Measurements from ENCODE around the gene KRTAP4-11. TPM values are rescaled to one million over a fixed set of nuclear protein-coding genes. Genes with fewer than 3 reads are reported as not detected.
"Not testable (repeated sequence)": the region's sequence is repeated elsewhere in the genome, so short reads cannot be mapped to it uniquely, and the experiment has no call there.

The KRTAP4-11 gene
- not detected for polyA plus RNA-seq (2012; ENCODE audit: insufficient read depth, insufficient read length, low read depth)

GRCh38 chr17:41117846-41118386 lies at the start of gene KRTAP4-11:
TSS of gene KRTAP4-11 (minus strand) at chr17:41118373. CDS start at chr17:41118315, 58 bp downstream.
- not testable (repeated sequence) for H3K9me3 ChIP-seq; H3K27me3 ChIP-seq; H3K4me3 ChIP-seq (ENCODE audit: low read depth, low read length); DNase-seq; H3K36me3 ChIP-seq; H3K4me1 ChIP-seq

DNA sequence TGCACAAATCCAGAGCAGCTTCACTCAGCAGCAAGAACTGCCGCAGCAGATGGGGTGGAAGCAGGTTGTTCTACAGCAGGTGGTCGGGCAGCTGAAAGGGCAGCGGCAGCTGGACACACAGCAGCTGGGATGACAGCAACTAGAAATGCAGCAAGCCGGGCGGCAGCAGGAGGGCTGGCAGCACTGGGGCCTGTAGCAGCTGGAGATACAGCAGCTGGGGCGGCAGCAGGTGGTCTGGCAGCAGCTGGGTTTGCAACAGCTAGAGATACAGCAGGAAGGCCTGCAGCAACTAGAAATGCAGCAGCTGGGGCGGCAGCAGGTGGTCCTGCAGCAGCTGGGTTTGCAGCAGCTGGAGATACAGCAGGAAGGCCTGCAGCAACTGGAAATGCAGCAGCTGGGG lies 49.4 kb upstream of the KRTAP4-11 start:
- H3K27me3 ChIP-seq: no peaks in the 10 kb centered on the region; the same call in 1 of the 2 replicates

GRCh38 chr17:41163828-41164227 lies 45.7 kb upstream of the KRTAP4-11 start:
- Histone ChIP-seq H3K4me3 (ENCODE audit: low read depth, low read length) (no peak overlapping the region), H3K27me3 (peaks cover 4% of the 10 kb centered on the region), H3K36me3 (no peaks in the 10 kb centered on the region), H3K9me3 (no peaks in the 10 kb centered on the region; the same call in 1 of the 2 replicates), H3K4me1 (no peaks in the 10 kb centered on the region)
- TF ChIP-seq CTCF (IDR thresholded peaks at IDR 0.05; ENCODE audit: low read depth, low read length): no peak
- no peak for DNase-seq

More for the DNA sequence above, 49.4 kb upstream of the KRTAP4-11 start:
- Histone ChIP-seq H3K36me3 (no peaks in the 10 kb centered on the region), H3K9me3 (no peaks in the 10 kb centered on the region; the same call in 1 of the 2 replicates), H3K4me3 (ENCODE audit: low read depth, low read length) (no peak overlapping the region), H3K4me1 (no peaks in the 10 kb centered on the region)
- no peak for TF ChIP-seq CTCF (IDR thresholded peaks at IDR 0.05; ENCODE audit: low read depth, low read length)
- peak; percentile 14 for DNase-seq

DNA sequence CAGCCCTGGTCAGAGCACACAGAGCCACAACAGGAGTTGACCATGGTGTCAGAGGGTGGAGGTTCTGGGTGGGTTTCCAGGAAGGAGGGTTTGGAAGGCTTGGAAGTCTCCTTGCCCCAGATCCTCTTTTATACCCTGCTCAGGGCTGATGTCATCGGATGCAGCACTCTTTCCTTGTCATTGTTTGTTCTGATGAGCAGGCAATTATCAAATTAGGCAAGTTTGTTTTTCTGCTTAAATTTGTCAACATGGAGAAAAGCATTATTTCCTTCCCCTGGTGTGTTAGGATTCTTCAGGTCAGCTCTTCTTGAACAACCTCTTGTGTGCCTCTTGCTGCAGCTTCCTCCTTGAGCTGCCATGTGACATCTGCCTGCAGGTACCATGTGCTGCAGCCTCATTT lies 42.5 kb upstream of the KRTAP4-11 start, which contains the start of gene KRTAP4-4:
Gene KRTAP4-4, minus strand, starts transcription at position 101 of the 400 bp plus-strand sequence. Its CDS starts 57 bp downstream, at position 44.
- DNase-seq: no peak
- Histone ChIP-seq H3K9me3 (no peaks in the 10 kb centered on the region), H3K4me1 (no peaks in the 10 kb centered on the region), H3K36me3 (no peaks in the 10 kb centered on the region), H3K27me3 (peaks cover 9% of the 10 kb centered on the region), H3K4me3 (ENCODE audit: low read depth, low read length) (no peak within 1 kb of the TSS)
- TF ChIP-seq CTCF (IDR thresholded peaks at IDR 0.05; ENCODE audit: low read depth, low read length): no peak

DNA sequence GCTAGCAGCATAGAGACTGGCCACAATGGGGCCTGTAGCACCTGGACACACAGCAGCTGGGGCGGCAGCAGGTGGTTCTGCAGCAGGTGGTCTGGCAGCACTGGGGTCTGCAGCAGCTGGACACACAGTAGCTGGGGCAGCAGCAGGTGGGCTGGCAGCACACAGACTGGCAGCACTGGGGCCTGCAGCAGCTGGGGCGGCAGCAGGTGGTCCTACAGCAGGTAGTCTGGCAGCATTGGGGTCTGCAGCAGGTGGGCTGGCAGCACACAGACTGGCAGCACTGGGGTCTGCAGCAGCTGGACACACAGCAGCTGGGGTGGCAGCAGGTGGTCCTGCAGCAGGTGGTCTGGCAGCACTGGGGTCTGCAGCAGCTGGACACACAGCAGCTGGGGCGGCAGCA lies 42.0 kb upstream of the KRTAP4-11 start:
- DNase-seq; H3K9me3 ChIP-seq; H3K4me1 ChIP-seq; H3K4me3 ChIP-seq (ENCODE audit: low read depth, low read length); H3K36me3 ChIP-seq; H3K27me3 ChIP-seq: not testable (repeated sequence)

GRCh38 chr17:41153856-41154255 lies 35.7 kb upstream of the KRTAP4-11 start:
- no peak for TF ChIP-seq CTCF (IDR thresholded peaks at IDR 0.05; ENCODE audit: low read depth, low read length)
- Histone ChIP-seq H3K36me3 (no peaks in the 10 kb centered on the region), H3K4me1 (no peaks in the 10 kb centered on the region), H3K4me3 (ENCODE audit: low read depth, low read length) (no peak overlapping the region), H3K9me3 (no peaks in the 10 kb centered on the region), H3K27me3 (peaks cover 29% of the 10 kb centered on the region)
- peak; percentile 8 for DNase-seq

GRCh38 chr17:41151525-41151924 lies 33.4 kb upstream of the KRTAP4-11 start:
- Histone ChIP-seq H3K36me3 (no peaks in the 10 kb centered on the region), H3K9me3 (no peaks in the 10 kb centered on the region), H3K4me3 (ENCODE audit: low read depth, low read length) (no peak overlapping the region), H3K4me1 (no peaks in the 10 kb centered on the region), H3K27me3 (peaks cover 27% of the 10 kb centered on the region)
- TF ChIP-seq CTCF (IDR thresholded peaks at IDR 0.05; ENCODE audit: low read depth, low read length): no peak
- DNase-seq: no peak

Measured in BE2C (cell line).